ENCODE data around the gene ZSWIM3.

The ZSWIM3 gene

DNA sequence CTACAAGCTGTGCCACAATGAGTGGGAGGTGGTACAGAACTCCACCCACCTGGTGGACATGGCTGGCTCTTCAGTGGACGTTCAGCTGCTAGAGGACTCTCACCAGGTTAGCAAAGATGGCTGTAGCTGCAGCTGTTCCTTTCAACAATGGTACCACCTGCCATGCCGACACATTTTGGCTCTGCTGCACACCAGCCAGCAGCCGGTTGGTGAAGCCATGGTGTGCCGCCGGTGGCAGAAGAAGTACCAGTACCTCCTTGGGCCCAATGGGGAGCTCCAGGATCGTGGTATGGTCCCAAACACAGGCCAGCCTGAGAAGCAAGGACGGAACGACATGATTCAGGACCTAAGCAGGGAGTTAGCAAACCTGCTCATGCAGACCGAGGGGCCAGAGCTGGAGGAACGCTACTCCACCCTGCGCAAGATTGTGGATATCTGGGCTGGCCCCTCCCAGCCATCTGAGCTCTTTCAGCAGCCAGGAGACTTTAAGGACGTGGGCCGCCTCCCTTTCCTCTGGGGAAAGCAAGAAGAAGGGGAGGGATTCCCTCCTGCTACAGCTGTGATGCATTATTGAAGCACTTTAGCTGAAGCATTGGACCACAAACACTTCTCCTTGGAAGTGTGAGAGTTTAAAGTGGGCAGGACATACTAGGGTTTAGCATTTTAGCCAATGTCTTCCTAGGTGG, 20.8 kb downstream of the ZSWIM3 start:
- Histone ChIP-seq H3K4me1 (peaks cover 0 to 17% (median 13%) of the 10 kb centered on the region in 4 donors), H3K27ac (no peak overlapping the region), H3K36me3 (peaks cover 18 to 31% (median 25%) of the 10 kb centered on the region in 3 donors), H3K27me3 (no peaks in the 10 kb centered on the region), H3K9me3 (no peaks in the 10 kb centered on the region), H3K4me3 (no peak overlapping the region)
- no peak for DNase-seq
- intact Hi-C loops (cut with DNase I; ENCODE audit: low total_unique reads), result no loop called here
- TF ChIP-seq, protein P1, sequence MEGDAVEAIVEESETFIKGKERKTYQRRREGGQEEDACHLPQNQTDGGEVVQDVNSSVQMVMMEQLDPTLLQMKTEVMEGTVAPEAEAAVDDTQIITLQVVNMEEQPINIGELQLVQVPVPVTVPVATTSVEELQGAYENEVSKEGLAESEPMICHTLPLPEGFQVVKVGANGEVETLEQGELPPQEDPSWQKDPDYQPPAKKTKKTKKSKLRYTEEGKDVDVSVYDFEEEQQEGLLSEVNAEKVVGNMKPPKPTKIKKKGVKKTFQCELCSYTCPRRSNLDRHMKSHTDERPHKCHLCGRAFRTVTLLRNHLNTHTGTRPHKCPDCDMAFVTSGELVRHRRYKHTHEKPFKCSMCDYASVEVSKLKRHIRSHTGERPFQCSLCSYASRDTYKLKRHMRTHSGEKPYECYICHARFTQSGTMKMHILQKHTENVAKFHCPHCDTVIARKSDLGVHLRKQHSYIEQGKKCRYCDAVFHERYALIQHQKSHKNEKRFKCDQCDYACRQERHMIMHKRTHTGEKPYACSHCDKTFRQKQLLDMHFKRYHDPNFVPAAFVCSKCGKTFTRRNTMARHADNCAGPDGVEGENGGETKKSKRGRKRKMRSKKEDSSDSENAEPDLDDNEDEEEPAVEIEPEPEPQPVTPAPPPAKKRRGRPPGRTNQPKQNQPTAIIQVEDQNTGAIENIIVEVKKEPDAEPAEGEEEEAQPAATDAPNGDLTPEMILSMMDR (IDR thresholded peaks at IDR 0.05), result no peak

DNA sequence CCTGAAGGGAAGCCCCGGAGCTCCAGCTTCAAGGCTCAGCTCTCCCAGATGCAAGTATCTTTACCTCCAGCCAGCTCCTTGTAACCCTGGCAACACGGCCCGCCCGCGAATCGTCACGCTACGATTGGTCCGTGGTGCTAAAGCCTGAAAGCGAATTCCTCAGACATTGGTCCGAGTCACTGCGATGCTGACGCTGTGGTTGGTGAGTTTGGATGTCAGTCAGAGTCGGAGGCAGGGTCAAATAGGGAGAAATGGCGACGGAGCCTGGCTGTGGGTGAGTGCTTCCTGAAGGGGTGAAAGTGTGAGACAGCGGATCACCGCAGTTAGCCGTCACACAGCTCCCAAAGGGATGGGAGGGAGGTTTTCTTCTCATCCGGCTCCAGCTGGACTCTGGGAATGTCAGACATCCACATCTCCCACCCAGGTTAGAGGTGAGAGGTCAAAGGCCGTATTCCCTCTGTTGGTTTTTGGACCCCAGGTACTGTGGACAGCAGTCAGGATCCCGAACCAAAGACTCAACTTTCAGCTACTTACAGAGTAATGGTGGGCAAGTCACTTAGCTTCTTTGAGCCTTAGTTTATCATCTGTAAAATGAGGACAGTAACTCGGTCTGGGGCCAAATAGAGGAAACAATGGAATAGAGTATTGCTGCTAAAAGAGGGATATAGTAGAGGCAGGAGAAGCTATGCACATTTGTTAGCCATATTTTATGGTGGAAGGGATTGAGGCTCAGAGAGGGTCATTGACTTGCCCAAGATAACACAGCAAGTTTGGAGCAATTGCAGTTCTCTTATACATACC, 23.8 kb downstream of the ZSWIM3 start, which contains the start of gene ZSWIM1:
TSS of gene ZSWIM1 (plus strand) at position 240 of the 801 bp plus-strand sequence. CDS start 1,366 bp downstream, outside the sequence.
- TF ChIP-seq, protein P1 (IDR thresholded peaks at IDR 0.05), result peak in 1 of 2 experiments; percentile 19
- H3K27me3 ChIP-seq, result no peaks in the 10 kb centered on the region
- peaks cover 24 to 49% (median 39%) of the 10 kb centered on the region in 3 donors for H3K36me3 ChIP-seq
- H3K4me3 ChIP-seq, result peak within 1 kb of the TSS; percentile 56 to 67
- H3K27ac ChIP-seq, result peak within 1 kb of the TSS; percentile 81 to 83
- peaks cover 0 to 17% (median 13%) of the 10 kb centered on the region in 4 donors for H3K4me1 ChIP-seq
- no peaks in the 10 kb centered on the region for H3K9me3 ChIP-seq
- intact Hi-C loops (cut with DNase I; ENCODE audit: low total_unique reads), result loop anchor here (10.0 kb wide), 1 partner anchor 86 kb away; the partner anchor contains the start of genes DNTTIP1 and WFDC3
- peak; percentile 100 for DNase-seq

DNA sequence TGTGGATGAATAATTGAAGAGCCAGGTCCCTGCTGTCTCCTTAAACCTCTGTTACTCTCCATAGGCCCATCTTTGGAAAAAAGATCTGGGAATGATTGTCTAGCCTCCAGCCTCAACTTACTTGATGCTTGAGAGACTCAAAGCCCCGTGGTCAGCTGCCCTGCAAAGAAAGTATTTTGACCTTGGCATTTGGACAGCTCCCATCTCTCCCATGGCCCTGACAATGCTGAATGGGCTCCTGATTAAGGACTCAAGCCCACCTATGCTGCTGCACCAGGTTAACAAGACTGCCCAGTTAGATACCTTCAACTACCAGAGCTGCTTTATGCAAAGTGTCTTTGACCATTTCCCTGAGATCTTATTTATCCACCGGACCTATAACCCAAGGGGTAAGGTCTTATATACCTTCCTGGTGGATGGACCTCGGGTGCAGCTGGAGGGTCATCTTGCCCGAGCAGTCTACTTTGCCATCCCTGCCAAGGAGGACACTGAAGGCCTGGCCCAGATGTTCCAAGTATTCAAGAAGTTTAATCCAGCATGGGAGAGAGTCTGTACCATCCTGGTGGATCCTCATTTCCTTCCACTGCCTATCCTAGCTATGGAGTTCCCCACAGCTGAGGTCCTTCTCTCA, 25.2 kb downstream of the ZSWIM3 start:
- H3K36me3 ChIP-seq, result peaks cover 16 to 52% (median 42%) of the 10 kb centered on the region in 3 donors
- intact Hi-C loops (cut with DNase I; ENCODE audit: low total_unique reads), result loop anchor here (10.0 kb wide), 1 partner anchor 88 kb away; the partner anchor contains the start of genes DNTTIP1 and WFDC3
- no peaks in the 10 kb centered on the region for H3K9me3 ChIP-seq
- H3K4me3 ChIP-seq, result no peak overlapping the region
- TF ChIP-seq, protein P1 (IDR thresholded peaks at IDR 0.05), result no peak
- H3K27ac ChIP-seq, result no peak overlapping the region
- DNase-seq, result no peak
- H3K27me3 ChIP-seq, result no peaks in the 10 kb centered on the region
- H3K4me1 ChIP-seq, result peaks cover 0 to 17% (median 13%) of the 10 kb centered on the region in 4 donors

DNA sequence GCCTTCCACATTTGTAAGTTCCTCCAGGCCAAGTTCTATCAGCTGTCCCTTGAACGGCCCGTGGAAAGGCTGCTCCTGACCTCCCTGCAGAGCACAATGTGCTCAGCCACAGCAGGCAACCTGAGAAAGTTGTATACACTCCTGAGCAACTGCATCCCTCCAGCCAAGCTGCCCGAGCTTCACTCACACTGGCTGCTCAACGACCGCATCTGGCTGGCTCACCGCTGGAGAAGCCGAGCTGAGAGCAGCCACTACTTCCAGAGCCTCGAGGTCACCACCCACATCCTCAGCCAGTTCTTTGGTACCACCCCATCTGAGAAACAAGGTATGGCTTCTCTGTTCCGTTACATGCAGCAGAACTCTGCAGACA, 25.7 kb downstream of the ZSWIM3 start:
- Histone ChIP-seq H3K9me3 (no peaks in the 10 kb centered on the region), H3K4me3 (no peak overlapping the region), H3K4me1 (peaks cover 0 to 17% (median 13%) of the 10 kb centered on the region in 4 donors), H3K36me3 (peaks cover 11 to 50% (median 39%) of the 10 kb centered on the region in 3 donors), H3K27ac (no peak overlapping the region), H3K27me3 (no peaks in the 10 kb centered on the region)
- intact Hi-C loops (cut with DNase I; ENCODE audit: low total_unique reads), result loop anchor here (10.0 kb wide), 1 partner anchor 88 kb away; the partner anchor contains the start of genes DNTTIP1 and WFDC3
- DNase-seq, result no peak
- TF ChIP-seq, protein P1 (IDR thresholded peaks at IDR 0.05), result no peak
